A549 (cell line): ENCODE results near the gene ACP4.

Experiments
- CEBPB ChIP-seq, 2 experiments: fragments of >200 bp in 1 of 2; sonication (Bioruptor Twin) in 1 of 2; formaldehyde crosslinking in 1 of 2; IDR thresholded peaks; 2 replicates each; pipeline ENCODE4 v1.6.1; 2012 to 2016
- EHMT2 ChIP-seq: fragments of 200-600 bp; sonication (generic); IDR thresholded peaks from 2 replicates; pipeline ENCODE4 v1.6.1; 2016; ENCODE audit warnings: antibody characterized with exemption, low read depth, mild to moderate bottlenecking, moderate library complexity
- EP300 ChIP-seq, 2 experiments: fragments of >200 bp; sonication (Bioruptor Twin); formaldehyde crosslinking; IDR thresholded peaks; 2 replicates in 1 of 2; 3 replicates in 1 of 2; pipeline ENCODE4 v1.6.1; 2016 to 2017
- ESRRA ChIP-seq: fragments of 150-350 bp; IDR thresholded peaks from 2 replicates; pipeline ENCODE4 v1.6.1; 2014; ENCODE audit warnings: mild to moderate bottlenecking, low read length, borderline replicate concordance
- GATA3 ChIP-seq: IDR thresholded peaks from 2 replicates; pipeline ENCODE4 v1.6.1; 2012; ENCODE audit warnings: borderline replicate concordance
- JUNB ChIP-seq: fragments of >200 bp; sonication (Bioruptor Twin); formaldehyde crosslinking; IDR thresholded peaks from 2 replicates; pipeline ENCODE4 v1.6.1; 2016
- POLR2A ChIP-seq: IDR thresholded peaks from 2 replicates; pipeline ENCODE4 v1.6.1; 2012; ENCODE audit warnings: mild to moderate bottlenecking, low read length
- POLR2AphosphoS2 ChIP-seq: conservative IDR thresholded peaks from 2 replicates; pipeline ENCODE4 v1.6.1; 2012; ENCODE audit warnings: low read length, improper control_type of control experiment, inconsistent platforms
- RCOR1 ChIP-seq: fragments of 150-350 bp; IDR thresholded peaks from 2 replicates; pipeline ENCODE4 v1.6.1; 2014; ENCODE audit warnings: antibody characterized with exemption, low read length, low read depth
- TF ChIP-seq, protein P1 (sequence below): fragments of >200 bp; sonication (Bioruptor Twin); formaldehyde crosslinking; IDR thresholded peaks from 3 replicates; pipeline ENCODE4 v1.5.1; 2016
- TF ChIP-seq, protein P2 (sequence below): IDR thresholded peaks from 2 replicates; pipeline ENCODE4 v1.6.1; 2012

DNA sequence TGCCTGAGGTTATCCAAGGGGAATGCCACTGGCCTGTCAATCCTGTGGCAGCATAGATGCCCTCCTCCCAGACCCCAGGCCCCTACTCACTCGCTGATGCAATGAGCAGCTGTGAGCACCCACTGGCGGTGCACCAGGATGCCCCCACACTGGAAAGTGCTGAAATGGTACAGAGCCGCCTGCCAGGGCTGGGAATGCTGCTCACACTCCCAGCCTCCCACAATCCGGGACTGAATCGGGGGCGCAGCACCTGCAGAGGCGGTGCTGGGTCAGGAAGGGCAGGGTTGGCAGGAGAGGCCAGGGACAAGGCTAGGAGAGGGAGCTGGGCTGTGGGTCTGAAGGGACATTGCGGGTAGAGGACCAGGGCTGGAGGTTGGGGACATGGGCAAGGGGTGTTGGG lies 31.4 kb downstream of the ACP4 start:
- TF ChIP-seq EP300 (IDR thresholded peaks at IDR 0.05), result no peak
- no peak for TF ChIP-seq CEBPB (IDR thresholded peaks at IDR 0.05)
- TF ChIP-seq JUNB, result no peak
- no peak for TF ChIP-seq GATA3
- TF ChIP-seq EHMT2, result no peak
- no peak for TF ChIP-seq RCOR1
- TF ChIP-seq, protein P1, sequence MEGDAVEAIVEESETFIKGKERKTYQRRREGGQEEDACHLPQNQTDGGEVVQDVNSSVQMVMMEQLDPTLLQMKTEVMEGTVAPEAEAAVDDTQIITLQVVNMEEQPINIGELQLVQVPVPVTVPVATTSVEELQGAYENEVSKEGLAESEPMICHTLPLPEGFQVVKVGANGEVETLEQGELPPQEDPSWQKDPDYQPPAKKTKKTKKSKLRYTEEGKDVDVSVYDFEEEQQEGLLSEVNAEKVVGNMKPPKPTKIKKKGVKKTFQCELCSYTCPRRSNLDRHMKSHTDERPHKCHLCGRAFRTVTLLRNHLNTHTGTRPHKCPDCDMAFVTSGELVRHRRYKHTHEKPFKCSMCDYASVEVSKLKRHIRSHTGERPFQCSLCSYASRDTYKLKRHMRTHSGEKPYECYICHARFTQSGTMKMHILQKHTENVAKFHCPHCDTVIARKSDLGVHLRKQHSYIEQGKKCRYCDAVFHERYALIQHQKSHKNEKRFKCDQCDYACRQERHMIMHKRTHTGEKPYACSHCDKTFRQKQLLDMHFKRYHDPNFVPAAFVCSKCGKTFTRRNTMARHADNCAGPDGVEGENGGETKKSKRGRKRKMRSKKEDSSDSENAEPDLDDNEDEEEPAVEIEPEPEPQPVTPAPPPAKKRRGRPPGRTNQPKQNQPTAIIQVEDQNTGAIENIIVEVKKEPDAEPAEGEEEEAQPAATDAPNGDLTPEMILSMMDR, result no peak
- TF ChIP-seq POLR2A, result no peak
- TF ChIP-seq, protein P2, sequence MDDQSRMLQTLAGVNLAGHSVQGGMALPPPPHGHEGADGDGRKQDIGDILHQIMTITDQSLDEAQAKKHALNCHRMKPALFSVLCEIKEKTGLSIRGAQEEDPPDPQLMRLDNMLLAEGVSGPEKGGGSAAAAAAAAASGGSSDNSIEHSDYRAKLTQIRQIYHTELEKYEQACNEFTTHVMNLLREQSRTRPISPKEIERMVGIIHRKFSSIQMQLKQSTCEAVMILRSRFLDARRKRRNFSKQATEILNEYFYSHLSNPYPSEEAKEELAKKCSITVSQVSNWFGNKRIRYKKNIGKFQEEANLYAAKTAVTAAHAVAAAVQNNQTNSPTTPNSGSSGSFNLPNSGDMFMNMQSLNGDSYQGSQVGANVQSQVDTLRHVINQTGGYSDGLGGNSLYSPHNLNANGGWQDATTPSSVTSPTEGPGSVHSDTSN, result no peak
- TF ChIP-seq POLR2AphosphoS2, result no peak
- no peak for TF ChIP-seq ESRRA
